ENCODE measurements around the gene BAHCC1.

DNA sequence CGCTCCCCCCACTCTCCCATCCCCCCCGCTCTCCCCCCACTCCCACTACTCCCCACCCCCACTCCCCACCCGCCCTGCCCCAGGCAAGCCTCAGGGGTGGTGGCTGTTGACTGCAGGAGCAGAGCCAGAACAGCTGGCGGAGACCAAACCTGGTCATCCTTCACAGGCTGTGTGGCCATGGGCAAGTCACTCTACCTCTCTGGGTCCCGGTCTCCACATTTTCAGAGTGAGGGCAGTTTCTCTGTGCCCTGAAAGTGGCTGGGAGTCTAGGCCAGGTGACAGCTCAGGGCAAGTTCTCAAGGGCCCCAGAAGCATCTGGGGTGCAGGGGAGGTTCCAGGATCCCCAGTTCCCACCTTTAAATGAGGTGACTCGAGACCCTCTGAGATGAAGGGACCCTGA is 15.1 kb upstream of the BAHCC1 start:
- no peak for TF ChIP-seq ZNF75A (CRISPR knock-in tag; IDR thresholded peaks at IDR 0.05)
- TF ChIP-seq YY1 (IDR thresholded peaks at IDR 0.05; ENCODE audit: borderline replicate concordance in 1 of 3, control insufficient read depth in 1 of 3, extremely low read depth in 1 of 3, insufficient read depth in 3 of 3, insufficient read length in 1 of 3, insufficient replicate concordance in 2 of 3, low read depth in 1 of 3, low read length in 2 of 3), result no peak
- TF ChIP-seq EP300 (IDR thresholded peaks at IDR 0.05; ENCODE audit: low read length), result no peak
- TF ChIP-seq MYC (IDR thresholded peaks at IDR 0.05; ENCODE audit: low read depth, low read length), result no peak
- TF ChIP-seq MYC (CRISPR knock-in tag; IDR thresholded peaks at IDR 0.05; ENCODE audit: borderline replicate concordance, low read depth), result no peak
- no peak for TF ChIP-seq ZNF146 (CRISPR knock-in tag; IDR thresholded peaks at IDR 0.05; ENCODE audit: unreplicated experiment)
- TF ChIP-seq JUN (IDR thresholded peaks at IDR 0.05; ENCODE audit: borderline replicate concordance, low read depth, low read length), result no peak
- no peak for TF ChIP-seq JUN (CRISPR knock-in tag; IDR thresholded peaks at IDR 0.05; ENCODE audit: borderline replicate concordance)
